ENCODE data around the gene IDUA. TPM values are rescaled to one million over a fixed set of nuclear protein-coding genes. Genes with fewer than 3 reads are reported as not detected.

IDUA gene
- total RNA-seq, 1 experiment from 2014 or later = 46.6 TPM

DNA sequence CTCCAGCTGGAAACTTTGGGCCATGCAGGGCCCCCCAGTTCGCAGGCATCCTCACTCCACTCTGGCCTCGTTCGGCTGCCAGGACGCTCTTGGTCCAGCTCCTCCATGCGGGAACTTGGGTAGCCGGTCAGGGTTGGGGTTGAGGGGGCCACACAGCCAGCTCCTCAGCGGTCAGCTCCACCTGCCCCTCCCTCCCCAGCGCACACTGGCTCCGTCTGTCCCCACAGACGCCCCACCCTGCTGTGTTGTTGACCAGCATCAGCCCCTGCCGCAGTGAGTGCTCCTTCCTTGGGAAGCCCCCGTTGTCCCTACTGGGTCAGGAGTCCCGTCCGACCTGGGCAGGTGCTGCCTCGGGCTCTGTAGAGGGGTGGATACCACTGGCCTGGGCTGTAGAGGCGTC lies 30.4 kb downstream of the IDUA start:
- Histone ChIP-seq H2AFZ (no peak overlapping the region), H3K9me2 (ENCODE audit: insufficient read depth) (no peaks in the 10 kb centered on the region), H3K36me3 (ENCODE audit: low read depth) (no peaks in the 10 kb centered on the region), H3K79me2 (ENCODE audit: low read depth) (no peaks in the 10 kb centered on the region; the same call in 1 of the 2 replicates), H4K20me1 (ENCODE audit: insufficient read depth) (peaks cover 9% of the 10 kb centered on the region; the same call in 1 of the 2 replicates), H3K4me2 (no peak overlapping the region), H3K4me1 (replicated peaks; ENCODE audit: insufficient read depth) (peaks cover 5% of the 10 kb centered on the region; the same call in 1 of the 2 replicates), H3F3A (ENCODE audit: insufficient read depth, low read depth) (peaks cover 9% of the 10 kb centered on the region; the same call in 1 of the 2 replicates), H3K27ac (no peak overlapping the region), H3K4me3 (no peak overlapping the region), H3K27me3 (ENCODE audit: insufficient read depth, low read depth) (no peaks in the 10 kb centered on the region), H3K9me3 (ENCODE audit: insufficient read depth, low read depth) (no peaks in the 10 kb centered on the region)
- POLR2A ChIA-PET (ENCODE audit: unreplicated experiment) = no interaction called here
- no peak for DNase-seq
- intact Hi-C loops (cut with micrococcal nuclease; ENCODE audit: unreplicated experiment) = no loop called here
- no peak for TF ChIP-seq CTCF (conservative IDR thresholded peaks at IDR 0.05)
- TF ChIP-seq EZH2 (IDR thresholded peaks at IDR 0.05; ENCODE audit: low read depth) = no peak
- CTCF ChIA-PET = interaction anchor here (0.5 kb wide), 1 partner anchor 610 kb away, joined by 5 read pairs; no protein-coding TSS in a partner anchor
- no TSS peak for BruUV-seq (replicated peaks)

DNA sequence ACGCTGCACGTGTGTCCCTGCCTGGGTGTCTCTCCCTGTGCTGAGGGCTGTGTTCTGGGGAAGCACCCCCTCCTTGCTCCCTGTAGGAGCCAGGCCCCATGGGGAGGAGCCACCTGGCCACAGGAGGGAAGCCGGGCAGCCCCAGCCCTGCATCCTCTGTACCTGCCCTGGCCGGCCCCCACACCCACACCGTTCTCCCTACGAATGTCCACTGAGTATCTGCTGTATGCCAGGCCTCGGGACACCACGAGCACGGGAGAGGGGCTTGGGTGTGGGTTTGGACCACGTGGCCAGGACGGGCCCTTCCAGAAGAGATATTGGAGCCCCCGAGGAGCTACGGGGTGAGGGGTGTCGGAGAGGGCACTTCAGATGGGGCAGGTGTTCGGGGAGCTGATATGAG lies 30.9 kb downstream of the IDUA start:
- intact Hi-C loops (cut with micrococcal nuclease; ENCODE audit: unreplicated experiment) = no loop called here
- POLR2A ChIA-PET (ENCODE audit: unreplicated experiment) = no interaction called here
- CTCF ChIA-PET = no interaction called here
- peaks cover 10% of the 10 kb centered on the region; the same call in 1 of the 2 replicates for H4K20me1 ChIP-seq (ENCODE audit: insufficient read depth)
- H3K79me2 ChIP-seq (ENCODE audit: low read depth) = no peaks in the 10 kb centered on the region; the same call in 1 of the 2 replicates
- no peaks in the 10 kb centered on the region for H3K36me3 ChIP-seq (ENCODE audit: low read depth)
- no TSS peak for BruUV-seq (replicated peaks)
- H3K27me3 ChIP-seq (ENCODE audit: insufficient read depth, low read depth) = no peaks in the 10 kb centered on the region
- H3K4me3 ChIP-seq = no peak overlapping the region
- H3K4me1 ChIP-seq (replicated peaks; ENCODE audit: insufficient read depth) = peaks cover 2% of the 10 kb centered on the region; the same call in 1 of the 2 replicates
- peaks cover 6% of the 10 kb centered on the region; the same call in 1 of the 2 replicates for H3F3A ChIP-seq (ENCODE audit: insufficient read depth, low read depth)
- H3K4me2 ChIP-seq = no peak overlapping the region
- TF ChIP-seq CTCF (conservative IDR thresholded peaks at IDR 0.05) (no peak), EZH2 (IDR thresholded peaks at IDR 0.05; ENCODE audit: low read depth) (no peak)
- no peaks in the 10 kb centered on the region for H3K9me3 ChIP-seq (ENCODE audit: insufficient read depth, low read depth)
- no peaks in the 10 kb centered on the region for H3K9me2 ChIP-seq (ENCODE audit: insufficient read depth)
- H2AFZ ChIP-seq = no peak overlapping the region
- DNase-seq = no peak
- H3K27ac ChIP-seq = no peak overlapping the region

- H3K9me2 ChIP-seq (ENCODE audit: insufficient read depth) = no peaks in the 10 kb centered on the region
- TF ChIP-seq EZH2 (IDR thresholded peaks at IDR 0.05; ENCODE audit: low read depth) (no peak), CTCF (conservative IDR thresholded peaks at IDR 0.05) (no peak)
- no peaks in the 10 kb centered on the region for H3K27me3 ChIP-seq (ENCODE audit: insufficient read depth, low read depth)
- H4K20me1 ChIP-seq (ENCODE audit: insufficient read depth) = peaks cover 10% of the 10 kb centered on the region; the same call in 1 of the 2 replicates
- DNase-seq = no peak
- H3K4me1 ChIP-seq (replicated peaks; ENCODE audit: insufficient read depth) = no peaks in the 10 kb centered on the region
- no peaks in the 10 kb centered on the region for H3F3A ChIP-seq (ENCODE audit: insufficient read depth, low read depth)
- ChIA-PET CTCF (no interaction called here), POLR2A (ENCODE audit: unreplicated experiment) (no interaction called here)
- BruUV-seq (replicated peaks) = no TSS peak
- H2AFZ ChIP-seq = no peak overlapping the region
- no peak overlapping the region for H3K4me3 ChIP-seq
- H3K36me3 ChIP-seq (ENCODE audit: low read depth) = no peaks in the 10 kb centered on the region
- no peaks in the 10 kb centered on the region for H3K9me3 ChIP-seq (ENCODE audit: insufficient read depth, low read depth)
- H3K4me2 ChIP-seq = no peak overlapping the region
- no peak overlapping the region for H3K27ac ChIP-seq
- intact Hi-C loops (cut with micrococcal nuclease; ENCODE audit: unreplicated experiment) = no loop called here
- H3K79me2 ChIP-seq (ENCODE audit: low read depth) = no peaks in the 10 kb centered on the region
These were observed 31.5 kb downstream of the IDUA start for GRCh38 chr4:1018147-1019020.
